ENCODE measurements around the gene KRTAP19-2.
A peak's percentile ranks its signal among the peaks of the same experiment; 100 is the strongest.
"Not testable (repeated sequence)": the region's sequence is repeated elsewhere in the genome, so short reads cannot be mapped to it uniquely, and the experiment has no call there.

The KRTAP19-2 gene, protein sequence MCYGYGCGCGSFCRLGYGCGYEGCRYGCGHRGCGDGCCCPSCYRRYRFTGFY

DNA sequence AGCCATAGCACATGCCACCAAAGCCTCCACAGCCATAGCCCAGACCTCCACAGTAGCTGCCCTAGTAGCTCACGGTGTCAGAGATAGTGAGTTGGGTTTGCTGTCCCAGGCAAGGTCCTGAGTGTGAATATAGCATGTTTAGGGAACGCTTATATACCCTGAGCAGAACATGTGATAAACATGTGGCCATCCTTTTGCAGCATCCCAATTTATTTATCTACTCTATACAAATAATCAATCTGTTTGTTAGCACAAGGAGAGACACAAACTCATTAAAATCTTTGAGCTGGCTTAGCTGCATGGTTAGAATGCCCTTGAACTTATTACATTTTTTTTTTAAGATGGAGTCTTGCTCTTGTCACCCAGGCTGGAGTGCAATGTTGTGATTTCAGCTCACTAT, at the start of gene KRTAP19-2:
Gene KRTAP19-2, minus strand, starts transcription at position 101 of the 400 bp plus-strand sequence. Its CDS starts 88 bp downstream, at position 13.
- DNase-seq (ENCODE audit: low read depth) = no peak
- TF ChIP-seq, protein P1, sequence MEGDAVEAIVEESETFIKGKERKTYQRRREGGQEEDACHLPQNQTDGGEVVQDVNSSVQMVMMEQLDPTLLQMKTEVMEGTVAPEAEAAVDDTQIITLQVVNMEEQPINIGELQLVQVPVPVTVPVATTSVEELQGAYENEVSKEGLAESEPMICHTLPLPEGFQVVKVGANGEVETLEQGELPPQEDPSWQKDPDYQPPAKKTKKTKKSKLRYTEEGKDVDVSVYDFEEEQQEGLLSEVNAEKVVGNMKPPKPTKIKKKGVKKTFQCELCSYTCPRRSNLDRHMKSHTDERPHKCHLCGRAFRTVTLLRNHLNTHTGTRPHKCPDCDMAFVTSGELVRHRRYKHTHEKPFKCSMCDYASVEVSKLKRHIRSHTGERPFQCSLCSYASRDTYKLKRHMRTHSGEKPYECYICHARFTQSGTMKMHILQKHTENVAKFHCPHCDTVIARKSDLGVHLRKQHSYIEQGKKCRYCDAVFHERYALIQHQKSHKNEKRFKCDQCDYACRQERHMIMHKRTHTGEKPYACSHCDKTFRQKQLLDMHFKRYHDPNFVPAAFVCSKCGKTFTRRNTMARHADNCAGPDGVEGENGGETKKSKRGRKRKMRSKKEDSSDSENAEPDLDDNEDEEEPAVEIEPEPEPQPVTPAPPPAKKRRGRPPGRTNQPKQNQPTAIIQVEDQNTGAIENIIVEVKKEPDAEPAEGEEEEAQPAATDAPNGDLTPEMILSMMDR (IDR thresholded peaks at IDR 0.05; ENCODE audit: insufficient read depth, low read depth, low read length, missing control alignments) = no peak
- H3K4me3 ChIP-seq (ENCODE audit: low read length) = no peak within 1 kb of the TSS

DNA sequence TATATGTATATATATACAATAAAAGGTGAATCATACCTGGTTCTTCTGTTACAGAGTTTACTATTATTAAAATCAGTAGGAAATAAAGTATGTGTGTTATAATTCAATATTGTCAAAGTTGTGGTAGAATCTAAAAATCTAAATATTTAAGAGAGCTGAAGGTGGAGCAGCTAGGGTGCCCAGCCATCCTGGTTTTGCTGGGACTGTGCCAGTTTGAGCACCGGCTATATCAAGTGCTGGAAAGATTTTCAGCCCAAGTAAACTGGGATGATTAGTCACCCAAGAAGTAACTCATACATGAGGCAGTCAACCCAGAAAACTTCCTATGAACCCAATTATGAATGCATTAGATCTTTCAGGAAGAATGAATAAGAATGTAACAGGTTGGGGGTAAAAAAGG, 31.6 kb upstream of the KRTAP19-2 start:
- TF ChIP-seq, protein P1 (IDR thresholded peaks at IDR 0.05; ENCODE audit: insufficient read depth, low read depth, low read length, missing control alignments) = no peak
- DNase-seq (ENCODE audit: low read depth) = peak; percentile 8
- H3K4me3 ChIP-seq (ENCODE audit: low read length) = no peak overlapping the region

DNA sequence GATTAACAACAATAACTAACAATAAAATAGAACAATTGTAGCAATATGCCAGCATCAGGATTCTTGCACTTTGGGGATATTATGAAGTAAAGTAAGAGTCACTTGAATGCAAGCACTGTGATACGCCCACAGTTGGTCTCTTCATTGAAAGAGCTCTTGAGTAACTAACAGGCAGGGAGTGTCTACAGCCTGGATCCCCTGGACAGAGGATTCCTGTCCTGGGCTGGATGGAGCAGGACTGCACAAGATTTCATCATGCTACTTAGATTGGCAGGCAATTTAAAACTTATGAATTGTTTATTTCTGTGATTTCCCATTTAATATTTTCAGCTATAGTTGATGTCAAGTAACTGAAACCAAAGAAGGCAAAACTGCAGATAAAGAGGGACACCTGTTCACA, 28.4 kb upstream of the KRTAP19-2 start:
- TF ChIP-seq, protein P1 (IDR thresholded peaks at IDR 0.05; ENCODE audit: insufficient read depth, low read depth, low read length, missing control alignments) = no peak
- peak; percentile 9 for DNase-seq (ENCODE audit: low read depth)

DNA sequence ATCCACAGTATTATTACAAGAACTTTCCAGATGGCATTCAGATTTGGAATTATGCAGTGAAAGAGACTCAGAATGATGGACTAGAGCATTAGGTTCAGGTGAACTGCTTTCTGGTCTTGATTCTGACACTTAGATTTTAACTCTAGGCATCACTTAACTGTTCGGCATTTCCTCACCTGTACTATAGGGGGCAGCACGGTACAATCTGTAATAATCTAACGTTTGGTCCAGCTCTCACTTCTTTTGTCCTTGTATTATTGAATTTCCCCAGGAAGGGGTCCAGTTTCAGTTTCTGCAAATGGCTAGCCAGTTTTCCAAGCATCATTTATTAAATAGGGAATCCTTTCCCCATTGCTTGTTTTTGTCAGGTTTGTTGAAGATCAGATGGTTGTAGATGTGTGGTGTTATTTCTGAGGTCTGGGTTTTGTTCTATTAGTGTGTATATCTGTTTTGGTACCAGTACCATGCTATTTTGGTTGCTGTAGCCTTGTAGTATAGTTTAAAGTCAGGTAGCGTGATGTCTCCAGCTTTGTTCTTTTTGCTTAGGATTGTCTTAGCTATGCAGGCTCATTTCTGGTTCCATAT, 18.5 kb upstream of the KRTAP19-2 start:
- DNase-seq (ENCODE audit: low read depth) = peak; percentile 33
- TF ChIP-seq, protein P1 (IDR thresholded peaks at IDR 0.05; ENCODE audit: insufficient read depth, low read depth, low read length, missing control alignments) = peak; percentile 58

More for the DNA sequence above, 28.4 kb upstream of the KRTAP19-2 start:
- no peak overlapping the region for H3K4me3 ChIP-seq (ENCODE audit: low read length)

DNA sequence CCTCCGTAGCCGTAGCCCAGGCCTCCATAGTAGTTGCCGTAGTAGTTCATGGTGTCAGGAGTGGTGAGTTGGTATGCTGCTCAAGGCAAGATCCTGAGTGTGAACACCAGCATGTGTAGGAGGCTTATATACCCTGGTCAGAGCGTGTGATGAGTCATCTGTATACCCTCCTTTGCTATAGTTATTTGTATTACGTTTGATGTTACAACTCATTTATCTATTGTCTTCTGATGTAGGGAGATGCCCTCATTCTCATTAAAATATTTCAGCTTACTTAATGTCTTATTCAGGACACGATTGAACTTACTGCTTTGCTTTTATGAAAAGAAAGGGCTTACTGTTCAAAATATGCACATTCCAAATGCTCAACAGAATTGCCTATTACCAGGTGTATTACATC, 14.8 kb upstream of the KRTAP19-2 start, which contains the start of gene KRTAP19-5:
Gene KRTAP19-5, minus strand, starts transcription at position 101 of the 400 bp plus-strand sequence. Its CDS starts 51 bp downstream, at position 50.
- no peak within 1 kb of the TSS for H3K4me3 ChIP-seq (ENCODE audit: low read length)
- TF ChIP-seq, protein P1 (IDR thresholded peaks at IDR 0.05; ENCODE audit: insufficient read depth, low read depth, low read length, missing control alignments) = no peak
- no peak for DNase-seq (ENCODE audit: low read depth)

More for the DNA sequence above, 18.5 kb upstream of the KRTAP19-2 start:
- not testable (repeated sequence) for H3K4me3 ChIP-seq (ENCODE audit: low read length)

DNA sequence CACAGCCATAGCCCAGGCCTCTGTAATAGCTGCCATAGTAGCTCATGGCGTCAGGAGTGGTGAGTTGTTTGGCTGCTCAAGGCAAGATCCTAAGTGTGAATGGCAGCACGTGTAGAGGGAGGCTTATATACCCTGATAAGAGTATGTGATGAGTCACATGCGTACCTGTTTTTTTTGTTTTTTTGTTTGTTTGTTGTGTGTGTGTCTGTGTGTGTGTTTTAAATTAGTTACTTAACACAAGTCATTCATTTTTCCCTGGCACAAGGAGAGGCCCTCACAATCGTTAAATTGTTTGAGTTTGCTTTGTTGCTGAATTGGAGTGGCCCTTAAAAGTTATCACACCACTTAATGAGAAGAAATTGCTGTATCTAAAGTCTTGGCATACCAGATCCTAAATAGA, 9.8 kb upstream of the KRTAP19-2 start, which contains the start of gene KRTAP19-4:
Gene KRTAP19-4, minus strand, starts transcription at position 101 of the 400 bp plus-strand sequence. Its CDS starts 55 bp downstream, at position 46.
- H3K4me3 ChIP-seq (ENCODE audit: low read length) = no peak within 1 kb of the TSS
- DNase-seq (ENCODE audit: low read depth) = no peak
- TF ChIP-seq, protein P1 (IDR thresholded peaks at IDR 0.05; ENCODE audit: insufficient read depth, low read depth, low read length, missing control alignments) = no peak

Data from epithelial cell of esophagus (primary cell).